GM19328 (cell line): ENCODE measurements around the gene ARF1.
"Not testable (repeated sequence)": the region's sequence is repeated elsewhere in the genome, so short reads cannot be mapped to it uniquely, and the experiment has no call there.

Source experiments
- ATAC-seq: cut with Tn5 transposase; IDR thresholded peaks from one replicate; pipeline ENCODE4 v1.9.1; 2021; ENCODE audit warnings: mild to moderate bottlenecking, moderate library complexity; ENCODE audit not compliant: unreplicated experiment

ARF1 gene

DNA sequence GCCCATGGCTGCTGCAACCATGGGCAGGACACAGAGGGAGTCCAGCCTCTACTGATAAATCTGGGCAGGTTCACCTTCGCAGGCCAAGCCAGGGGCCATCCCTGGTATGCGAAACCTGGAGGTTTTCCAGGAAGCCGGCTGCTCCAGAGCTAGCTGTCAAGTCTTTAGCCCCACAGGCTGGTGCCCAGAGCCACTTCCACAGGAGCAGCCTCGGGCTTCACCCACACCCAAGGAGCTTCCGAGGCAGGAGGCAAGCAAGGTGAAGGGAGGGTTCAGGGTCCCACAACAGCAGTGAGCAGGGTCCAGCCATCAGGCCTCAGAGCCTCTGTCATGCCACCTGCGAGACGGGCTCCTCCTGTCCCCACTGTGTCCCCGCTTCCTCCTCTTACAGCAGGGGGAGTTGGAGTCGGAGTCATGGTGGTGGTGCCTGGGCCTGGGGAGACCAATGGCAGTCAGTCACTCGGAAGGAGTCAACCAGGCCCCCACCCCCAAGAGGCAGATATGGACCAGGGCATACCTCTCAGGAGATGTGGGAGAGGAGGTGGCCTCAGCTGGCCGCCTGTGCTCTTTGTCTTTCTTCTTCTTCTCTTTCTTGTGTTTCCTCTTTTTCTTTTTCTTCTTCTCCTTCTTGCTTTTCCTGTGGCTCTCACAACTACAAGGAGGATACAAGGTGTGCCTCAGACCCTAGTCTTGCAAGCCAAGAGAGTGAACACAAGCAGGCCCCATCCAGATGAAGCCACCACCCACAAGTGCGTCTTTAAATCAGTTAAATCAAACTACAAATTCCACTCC, 18.5 kb downstream of the ARF1 start:
- no peak for ATAC-seq

DNA sequence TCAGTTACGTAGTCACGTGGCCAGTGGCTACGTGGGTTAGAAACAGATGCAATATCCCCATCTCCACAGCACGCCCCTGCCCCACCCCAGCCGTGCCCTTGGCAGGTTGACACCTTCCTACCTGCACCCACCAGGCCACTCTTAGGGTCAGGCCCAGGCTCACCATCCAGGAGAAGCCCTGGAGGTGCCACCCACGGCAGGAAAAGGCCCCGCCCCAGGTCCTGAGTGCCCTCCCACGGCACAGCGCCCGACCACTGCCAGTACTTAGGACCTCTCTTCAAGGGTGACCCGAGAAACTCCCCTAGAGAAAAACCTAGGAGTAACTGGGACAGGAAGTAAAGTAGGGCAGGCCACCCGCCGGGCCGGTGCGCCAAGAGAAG, 19.1 kb downstream of the ARF1 start:
- no peak for ATAC-seq

DNA sequence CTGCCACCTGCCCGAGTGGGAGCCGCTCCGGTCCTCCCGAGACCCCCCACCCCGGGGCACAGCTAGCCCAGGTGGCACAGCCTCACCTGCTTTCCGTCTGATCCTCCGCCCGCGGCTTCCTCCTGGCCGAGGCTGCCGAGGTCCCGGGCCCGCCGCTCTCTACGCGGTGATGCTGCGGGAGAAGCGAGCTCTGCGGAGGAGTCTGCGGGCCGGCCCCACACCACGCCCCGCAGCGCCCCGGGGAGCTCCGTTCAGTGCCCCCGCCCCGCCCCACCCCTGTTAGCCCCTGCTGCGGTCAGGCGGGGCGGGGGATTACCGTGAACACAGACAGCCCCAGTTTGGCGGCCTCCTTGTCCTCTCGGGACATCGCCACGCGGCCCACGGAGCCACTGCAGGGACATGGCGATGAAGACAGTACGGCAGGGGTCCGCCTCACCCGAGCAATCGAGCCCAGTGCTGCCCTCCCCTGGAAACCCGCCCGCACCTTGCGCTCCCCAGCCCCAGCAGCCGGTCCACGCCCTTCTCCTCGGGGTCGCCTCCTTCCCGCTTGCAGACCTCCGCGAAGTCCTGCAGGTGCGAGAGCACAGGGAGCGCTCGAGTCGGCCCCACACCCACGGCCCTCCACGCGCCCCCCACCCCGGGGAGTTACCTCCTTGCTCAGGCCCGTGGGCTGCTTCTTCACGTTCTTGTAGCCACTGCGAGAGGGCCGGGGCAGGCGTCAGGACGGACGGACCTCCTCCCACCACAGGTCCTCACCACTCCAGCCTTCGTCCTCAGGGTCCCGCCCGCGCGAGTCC, 19.7 kb downstream of the ARF1 start:
- ATAC-seq, result peak; percentile 22

DNA sequence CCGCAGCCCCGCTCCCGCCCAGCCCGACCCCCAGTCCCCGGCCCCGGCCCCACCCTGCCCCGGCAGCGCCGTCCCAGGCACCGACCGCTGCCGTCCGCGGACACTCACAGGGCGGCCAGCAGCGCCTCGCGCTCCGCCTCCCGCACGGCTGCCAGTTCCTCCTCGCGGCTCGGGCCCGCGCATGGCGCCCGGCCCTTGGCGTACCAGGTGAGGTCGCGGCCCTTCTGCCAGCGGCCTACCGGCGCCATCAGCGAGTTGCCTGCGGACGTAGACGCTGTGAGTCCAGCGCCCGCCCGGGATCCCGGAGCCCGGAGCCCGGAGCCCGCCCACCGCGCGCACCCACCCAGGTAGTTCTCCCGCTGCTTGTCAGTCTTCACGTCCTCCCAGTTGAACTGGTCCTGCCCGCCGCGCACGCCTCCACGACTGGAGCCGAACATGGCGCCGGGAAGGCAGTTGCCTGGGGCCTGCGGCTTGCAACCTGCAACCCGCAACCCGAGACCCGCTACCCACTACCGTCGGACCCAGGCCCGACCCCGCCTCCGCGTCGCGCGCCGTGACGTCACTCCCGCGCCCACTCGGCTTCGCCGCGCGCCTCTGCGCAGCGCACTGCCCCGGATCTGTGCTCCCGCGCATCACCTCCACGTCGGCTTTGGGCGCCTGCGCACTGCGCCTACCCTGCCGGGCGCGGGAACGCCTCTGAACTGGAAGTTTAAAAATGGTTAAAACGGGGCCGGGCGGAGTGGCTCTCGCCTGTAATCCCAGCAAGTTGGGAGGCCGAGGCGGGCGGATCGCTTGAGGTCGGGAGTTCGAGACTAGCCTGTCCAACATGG, 20.5 kb downstream of the ARF1 start, which contains the start of gene C1orf35:
TSS of gene C1orf35 (minus strand) at position 535 of the 830 bp plus-strand sequence. CDS start at position 437, 98 bp downstream.
- peak; percentile 74 for ATAC-seq

DNA sequence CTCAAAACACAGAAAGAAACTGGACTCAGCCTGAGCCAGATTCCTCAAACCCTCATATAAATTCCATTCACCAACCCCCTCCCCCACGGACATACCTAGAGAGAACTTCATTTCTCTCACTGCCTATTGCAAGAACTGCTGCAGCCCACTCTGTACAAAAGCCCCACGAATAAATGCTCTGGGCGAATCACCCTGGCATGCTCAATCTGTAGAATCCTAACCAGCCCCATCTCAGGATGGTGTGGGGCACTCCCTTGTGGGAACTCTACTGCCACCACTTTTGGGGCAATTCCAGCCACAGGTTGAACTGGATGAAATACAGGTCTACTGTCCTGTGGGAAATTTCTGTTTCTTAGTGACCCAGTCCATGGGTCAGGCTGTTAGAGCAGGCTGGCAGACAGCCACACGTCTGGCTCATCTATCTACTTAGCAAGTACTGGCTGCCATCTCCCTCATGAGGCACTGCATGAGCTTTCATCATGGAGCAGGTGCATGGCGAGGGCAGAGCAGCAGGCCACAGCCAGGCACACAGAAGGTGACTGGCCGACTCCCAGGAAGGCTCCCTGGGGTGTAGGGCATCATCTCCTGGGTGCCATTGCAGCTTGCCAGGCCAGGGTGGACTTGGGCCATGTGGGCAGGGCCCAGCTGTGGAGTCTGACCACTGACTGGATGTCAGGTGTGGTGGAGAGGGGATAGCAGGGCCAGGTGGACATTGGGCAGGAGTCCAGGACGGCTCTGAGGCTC, 22.2 kb downstream of the ARF1 start:
- ATAC-seq, result no peak

DNA sequence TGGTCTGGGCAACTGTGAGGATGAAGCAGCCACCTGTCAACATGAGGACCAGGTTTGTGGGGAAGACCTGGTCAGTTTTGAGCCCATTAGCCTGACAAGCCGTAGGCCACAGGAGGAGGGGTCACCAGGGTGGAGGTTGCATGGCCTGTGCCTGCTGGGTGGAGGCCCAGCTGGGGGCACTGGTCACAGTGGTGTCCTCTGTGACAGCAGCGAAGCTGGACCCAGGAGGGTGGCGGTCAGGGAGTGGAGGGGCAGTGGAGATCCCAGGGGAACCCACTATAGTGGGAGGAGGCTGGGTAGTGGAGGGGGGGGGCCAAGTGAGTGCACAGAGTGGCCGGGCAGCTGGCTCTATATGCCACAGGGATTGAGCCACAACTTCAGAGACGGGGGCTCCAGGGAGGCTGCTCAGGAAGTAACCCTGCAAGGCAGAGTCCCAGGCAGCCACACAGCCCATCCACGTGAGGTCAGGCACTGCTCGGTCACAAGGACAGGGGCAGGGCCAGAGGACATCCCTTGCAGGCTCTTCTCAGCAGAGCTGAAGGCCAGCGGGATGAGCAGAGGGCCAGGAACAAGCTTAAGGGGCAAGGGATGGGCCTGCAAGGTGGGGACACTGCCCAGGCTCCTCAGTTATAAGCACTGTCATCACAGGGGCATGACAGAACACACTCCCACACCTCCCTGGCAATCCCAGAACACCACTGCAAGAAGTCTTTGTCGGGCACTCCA, 22.9 kb downstream of the ARF1 start:
- no peak for ATAC-seq

DNA sequence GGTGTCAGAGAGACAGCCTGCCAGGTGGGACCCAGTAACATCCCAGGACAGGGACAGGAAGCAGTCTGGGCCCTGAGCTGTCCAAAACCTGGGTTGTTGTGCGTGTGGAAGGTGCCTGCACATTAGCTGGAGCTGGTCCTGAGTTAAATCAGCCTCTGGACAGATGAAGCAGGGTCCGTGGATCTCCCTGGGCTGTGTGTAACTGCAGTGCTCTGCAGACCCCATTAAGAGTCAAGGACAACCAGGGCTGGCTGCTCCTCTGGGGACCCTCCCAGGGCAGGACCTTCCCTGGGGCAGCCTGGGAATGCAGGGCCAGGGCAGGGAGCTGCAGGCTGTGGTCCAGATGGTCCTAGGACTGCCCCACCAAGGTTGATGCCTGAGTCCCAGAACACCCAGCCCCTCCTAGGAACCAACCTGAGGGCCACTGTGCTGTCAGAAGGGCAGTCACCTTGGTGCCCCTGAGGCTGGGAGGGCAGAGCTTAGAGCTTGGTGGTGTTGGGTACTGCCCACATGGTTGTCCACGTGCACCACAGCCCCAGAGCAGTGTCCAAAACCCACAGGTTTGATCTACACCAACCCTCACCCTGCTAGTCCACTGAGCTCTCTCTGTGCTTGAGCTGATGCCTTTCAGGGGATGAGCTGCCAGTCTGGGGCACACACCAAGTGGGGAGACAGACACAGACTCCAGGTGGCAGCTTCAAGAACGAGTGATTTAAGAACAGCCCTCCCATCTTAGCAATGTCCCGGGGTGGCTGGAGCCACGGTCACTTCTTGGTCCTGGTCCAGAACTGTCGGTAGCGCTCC, 23.7 kb downstream of the ARF1 start:
- no peak for ATAC-seq

DNA sequence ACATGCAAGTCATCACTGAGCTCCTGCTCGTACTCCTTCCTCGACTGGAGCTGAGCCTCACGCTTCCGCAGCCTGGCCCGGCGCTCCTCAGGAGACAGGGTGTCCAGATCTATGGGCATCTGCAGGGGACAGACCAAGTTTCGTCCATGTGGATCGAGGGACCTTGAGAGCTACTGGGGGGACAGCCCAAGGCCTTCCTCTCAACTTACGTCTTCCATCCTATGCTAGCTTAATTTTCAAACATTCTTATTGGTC, 24.2 kb downstream of the ARF1 start:
- ATAC-seq, result no peak

DNA sequence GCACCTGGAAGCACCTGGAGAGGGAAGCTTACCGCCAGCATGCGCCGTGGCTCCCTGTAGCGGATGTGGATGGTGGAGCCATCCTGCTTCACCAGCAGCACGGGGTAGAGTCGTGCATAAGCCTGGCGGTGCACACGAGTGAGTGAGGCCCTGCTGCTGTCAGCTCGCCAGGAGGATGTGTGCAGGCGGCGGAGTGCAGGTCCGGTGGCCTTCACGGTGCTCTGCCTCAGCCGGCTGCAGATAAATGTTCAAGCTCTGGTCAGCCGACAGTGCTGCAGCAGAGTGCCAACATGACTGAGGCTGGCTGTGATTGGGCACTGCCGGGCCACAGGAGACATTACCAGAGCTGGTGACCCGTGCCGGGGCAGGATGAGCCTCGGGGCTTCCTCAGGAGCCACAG, 25.1 kb downstream of the ARF1 start:
- no peak for ATAC-seq

DNA sequence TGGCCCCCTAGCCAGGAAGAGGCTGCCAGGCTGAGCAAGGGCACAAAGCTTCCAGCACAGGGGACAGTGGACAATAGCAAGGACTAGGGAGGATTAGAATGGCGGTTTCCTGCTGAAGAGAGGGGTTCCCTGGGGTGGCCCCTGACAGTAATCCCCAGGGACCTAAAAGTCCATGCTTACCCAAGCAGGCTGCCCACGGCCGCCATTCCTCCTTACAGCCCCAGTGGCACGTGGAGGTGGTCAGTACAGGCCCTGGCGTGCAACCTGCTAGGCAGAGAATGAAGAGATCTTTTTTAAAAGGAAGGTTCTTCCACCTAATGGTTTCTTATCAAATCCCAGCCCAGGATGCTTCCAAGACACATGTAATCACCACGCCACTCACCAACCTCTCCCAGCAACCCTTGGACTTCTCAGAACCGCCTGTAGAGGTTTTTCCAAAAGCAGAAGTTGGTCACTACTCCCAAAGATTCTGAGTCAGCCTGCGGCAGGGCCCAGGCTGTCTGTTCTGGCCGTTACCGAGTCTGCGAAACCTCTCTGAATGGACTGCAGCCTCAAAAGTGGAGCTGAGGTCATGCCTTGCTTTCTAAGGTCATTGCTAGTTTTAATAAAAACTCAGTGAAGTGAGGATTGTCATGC, 25.7 kb downstream of the ARF1 start:
- ATAC-seq, result no peak

DNA sequence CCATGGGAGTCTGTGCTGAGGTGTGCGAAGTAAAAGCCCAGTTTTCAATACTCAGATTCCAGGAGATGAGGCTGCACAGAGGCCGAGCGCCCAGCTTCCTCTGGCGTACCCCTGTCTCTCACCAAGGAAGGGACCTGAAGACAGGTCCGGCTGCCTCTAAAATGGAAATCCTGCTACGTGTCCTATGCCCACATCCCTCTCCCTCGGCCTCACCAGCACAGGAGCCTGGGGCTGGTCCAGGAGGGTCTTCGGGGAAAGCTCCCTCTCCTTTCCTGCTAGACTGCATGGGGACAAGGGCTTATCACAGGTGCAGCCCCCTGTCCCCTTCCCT, 26.2 kb downstream of the ARF1 start:
- no peak for ATAC-seq

DNA sequence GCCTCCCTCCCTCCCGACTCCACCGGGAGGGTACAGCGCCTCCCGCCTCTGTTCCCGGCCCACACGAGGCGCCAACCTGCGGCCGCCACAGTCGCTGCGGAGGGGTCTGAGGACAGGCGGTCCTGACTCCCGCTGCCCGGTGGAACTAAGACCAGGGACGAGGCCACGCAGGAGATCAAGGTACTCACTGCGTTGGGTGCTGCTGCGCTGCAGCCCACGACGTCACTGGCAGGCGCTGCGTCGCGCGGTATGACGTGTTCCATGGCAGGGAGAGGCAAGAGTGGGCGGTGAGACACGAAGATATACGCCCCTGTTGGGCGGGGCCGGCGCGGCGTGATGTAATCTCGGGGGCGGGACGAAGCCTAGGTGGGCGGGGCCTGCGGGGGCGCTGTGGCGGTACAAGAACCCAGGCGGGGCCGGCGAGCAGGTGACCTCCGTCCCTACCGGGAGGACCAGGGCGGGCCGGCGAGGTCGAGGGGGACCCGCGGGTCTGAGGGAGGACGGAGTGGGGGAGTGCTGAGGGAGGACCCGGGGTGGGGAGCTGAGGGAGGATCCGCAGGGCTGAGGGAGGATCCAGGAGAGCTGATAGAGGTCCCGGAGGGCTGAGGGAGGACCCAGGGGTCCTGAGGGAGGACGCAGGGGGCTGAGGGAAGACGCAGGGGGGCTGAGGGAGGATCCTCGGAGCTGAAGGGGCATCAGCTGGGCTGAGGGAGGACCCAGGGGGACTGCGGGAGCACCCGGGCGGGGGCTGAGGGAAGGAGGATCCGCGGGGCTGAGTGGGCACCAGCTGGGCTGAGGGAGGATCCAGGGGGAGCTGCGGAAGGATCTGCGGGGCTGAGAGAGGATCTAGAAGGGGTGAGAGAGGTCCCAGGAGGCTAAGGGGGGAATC, 26.8 kb downstream of the ARF1 start, which contains the start of gene MRPL55:
TSS of gene MRPL55 (minus strand) at position 227 of the 889 bp plus-strand sequence. CDS start 1,039 bp downstream, outside the sequence.
- ATAC-seq, result peak; percentile 87

DNA sequence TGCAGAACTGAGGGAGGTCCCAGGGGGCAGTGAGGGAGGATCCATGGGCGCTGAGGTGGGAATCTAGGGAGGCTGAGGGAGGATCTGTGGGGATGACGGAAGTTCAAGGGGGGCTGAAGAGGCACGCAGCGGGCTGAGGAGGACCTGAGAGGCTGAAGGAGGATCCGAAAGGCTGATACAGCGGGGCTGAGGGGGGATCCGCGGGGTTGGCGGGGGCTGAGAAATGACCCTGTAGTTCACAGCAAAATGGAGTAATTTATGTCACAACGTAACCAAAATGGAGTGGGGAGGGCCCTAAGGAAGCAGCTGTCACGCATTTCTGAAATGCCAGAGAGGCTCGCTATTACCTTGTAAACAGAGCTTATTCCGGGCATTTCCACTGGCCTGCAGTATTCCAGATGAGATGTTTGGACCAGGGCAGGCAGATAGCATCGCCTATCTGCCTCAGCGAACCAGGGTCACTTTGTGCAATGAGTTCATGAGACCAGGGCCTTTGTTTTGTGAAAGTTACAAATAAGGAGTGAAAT, 27.5 kb downstream of the ARF1 start:
- no peak for ATAC-seq

DNA sequence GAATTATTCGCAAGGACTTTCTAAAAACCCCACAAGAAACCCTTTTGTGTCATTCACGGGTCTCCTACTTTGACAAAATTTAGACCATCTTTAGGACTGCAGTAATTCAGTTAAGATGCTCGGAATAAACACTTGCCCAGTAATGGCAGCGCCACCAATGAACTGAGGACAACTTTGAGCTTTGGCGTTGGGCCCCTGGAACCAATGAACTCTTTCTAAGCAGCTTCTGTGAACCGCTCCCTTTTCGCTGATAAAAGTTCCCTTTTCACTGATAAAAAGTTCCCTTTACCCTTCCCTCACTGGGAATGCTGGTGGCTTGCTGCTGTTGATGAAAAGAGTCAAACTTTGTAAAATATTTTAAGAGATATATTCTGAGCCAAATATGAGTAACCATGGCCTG, 28.0 kb downstream of the ARF1 start:
- no peak for ATAC-seq

DNA sequence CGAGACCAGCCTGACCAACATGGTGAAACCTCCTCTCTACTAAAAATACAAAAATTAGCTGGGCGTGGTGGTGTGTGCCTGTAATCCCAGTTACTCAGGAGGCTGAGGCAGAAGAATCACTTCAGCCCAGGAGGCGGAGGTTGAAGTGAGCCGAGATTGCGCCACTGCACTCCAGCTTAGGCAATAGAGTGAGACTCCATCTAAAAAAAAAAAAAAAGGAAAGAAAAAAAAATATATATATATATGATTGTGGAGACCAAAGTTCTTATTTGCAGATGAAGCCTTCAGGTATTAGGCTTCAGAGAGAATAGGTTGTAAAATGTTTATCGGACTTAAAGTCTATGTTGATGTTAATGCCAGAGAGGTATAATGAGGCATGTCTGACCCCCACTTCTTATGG, 28.8 kb downstream of the ARF1 start:
- not testable (repeated sequence) for ATAC-seq

DNA sequence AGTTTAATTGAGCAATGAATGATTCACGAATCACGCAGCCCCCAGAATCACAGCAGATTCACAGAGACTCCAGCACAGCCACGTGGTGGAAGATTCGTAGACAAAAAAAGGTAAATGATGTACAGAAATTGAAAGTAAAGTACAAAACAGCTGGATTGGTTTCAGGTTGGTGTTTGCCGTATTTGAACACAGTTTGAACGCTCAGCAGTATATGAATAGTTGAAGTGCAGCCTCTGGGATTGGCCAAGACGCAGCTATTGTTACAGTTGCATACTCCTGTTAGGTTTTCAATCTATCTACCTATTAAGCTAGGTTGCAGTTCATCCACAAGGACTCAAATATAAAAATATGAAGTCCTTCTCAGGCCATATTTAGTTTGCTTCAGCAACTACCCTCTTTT, 29.7 kb downstream of the ARF1 start:
- ATAC-seq, result no peak

DNA sequence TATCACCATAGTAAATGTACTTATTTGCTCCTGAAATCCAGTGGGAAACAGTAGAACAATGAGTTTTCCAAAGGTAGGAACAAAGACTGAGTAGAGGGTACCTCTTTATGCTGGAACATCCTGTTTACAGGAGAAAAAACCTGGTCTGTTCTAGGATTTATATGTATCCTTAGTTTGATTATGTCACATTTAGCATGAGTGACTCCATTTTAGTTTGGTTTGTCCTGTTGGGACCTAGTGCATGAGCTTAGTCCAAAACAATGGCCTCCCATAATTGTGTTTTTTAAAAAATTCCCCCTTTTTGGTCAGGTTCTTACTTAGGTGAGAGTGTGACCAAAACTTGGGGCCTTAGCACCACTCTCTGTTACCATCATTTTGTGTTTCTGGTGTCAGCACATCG, 30.1 kb downstream of the ARF1 start:
- ATAC-seq, result no peak

DNA sequence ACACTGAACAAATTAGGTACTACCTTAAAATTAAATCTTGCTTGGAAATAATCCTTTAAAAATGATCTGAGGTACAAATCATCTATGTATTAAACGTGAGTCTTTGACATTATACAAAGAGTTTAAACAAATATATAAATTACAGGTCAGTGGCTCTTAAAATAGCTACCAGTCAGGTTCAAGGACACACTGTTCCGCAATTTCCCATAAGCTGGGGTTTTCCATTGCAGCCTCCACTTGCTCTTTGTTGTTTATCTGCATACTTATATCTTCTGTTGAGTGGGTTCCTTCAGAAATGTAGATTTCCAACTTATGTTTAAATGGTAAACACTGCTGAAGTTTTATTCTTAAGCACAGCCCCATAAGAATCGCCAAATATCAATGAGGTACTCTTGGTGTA, 32.3 kb downstream of the ARF1 start:
- ATAC-seq, result no peak
